ENCODE data around the gene SLC6A20. TPM values are rescaled to one million over a fixed set of nuclear protein-coding genes. Genes with fewer than 3 reads are reported as not detected.

The SLC6A20 gene
- polyA plus RNA-seq, 1 donor (not counting 4 experiments of a cell fraction or from before 2014, with no cell fraction given): 0.34 TPM

GRCh38 chr3:45841420-45841756, 45.1 kb upstream of the SLC6A20 start:
- Histone ChIP-seq H3K9me1 (ENCODE audit: control insufficient read depth, extremely low read depth, insufficient read depth, low read length) (no peaks in the 10 kb centered on the region), H3K9ac (ENCODE audit: control insufficient read depth, extremely low read depth, insufficient read depth, low read length) (peak overlapping the region; percentile 87), H3K9me3 (ENCODE audit: control insufficient read depth, low read depth, low read length) (no peaks in the 10 kb centered on the region), H3K4me3 (ENCODE audit: control insufficient read depth in 2 of 3, extremely low read depth in 1 of 3, insufficient read depth in 2 of 3, low read depth in 1 of 3, low read length in 3 of 3) (peak overlapping the region; percentile 81 to 90 (median 86)), H3K27ac (ENCODE audit: control insufficient read depth, insufficient read depth, low read length) (peak overlapping the region; percentile 83), H3K36me3 (ENCODE audit: control insufficient read depth in 2 of 2, extremely low read depth in 1 of 2, insufficient read depth in 2 of 2, low read length in 2 of 2) (no peaks in the 10 kb centered on the region), H3K4me1 (ENCODE audit: control insufficient read depth, extremely low read depth, insufficient read depth, low read length) (peaks cover 7% of the 10 kb centered on the region), H4K20me1 (ENCODE audit: control insufficient read depth, extremely low read depth, insufficient read depth, low read length) (no peaks in the 10 kb centered on the region), H3K27me3 (ENCODE audit: control insufficient read depth, extremely low read depth, insufficient read depth, low read length) (no peaks in the 10 kb centered on the region), H2AFZ (ENCODE audit: control insufficient read depth, low read length) (peak overlapping the region; percentile 85), H3K79me2 (ENCODE audit: control insufficient read depth, insufficient read depth, low read length) (no peaks in the 10 kb centered on the region), H3K4me2 (ENCODE audit: control insufficient read depth, extremely low read depth, insufficient read depth, low read depth, low read length) (peak overlapping the region; percentile 94)
- FAIRE-seq: no peak
- dilution Hi-C loops (cut with MboI; ENCODE audit: extremely low pct_ligation_motif_present, low sequenced_read_pairs): no loop called here
- TF ChIP-seq CTCF (optimal IDR thresholded peaks at IDR 0.05 in 1 of 3, IDR thresholded peaks at IDR 0.05 in 1 of 3, conservative IDR thresholded peaks at IDR 0.05 in 1 of 3; ENCODE audit: extremely low read depth in 1 of 3, insufficient read depth in 2 of 3, low read length in 3 of 3): no peak
- no peak for TF ChIP-seq EZH2 (IDR thresholded peaks at IDR 0.05; ENCODE audit: low read length)
- no peak for DNase-seq (ENCODE audit: low read depth, low spot score)

- TF ChIP-seq CTCF (optimal IDR thresholded peaks at IDR 0.05 in 1 of 3, IDR thresholded peaks at IDR 0.05 in 1 of 3, conservative IDR thresholded peaks at IDR 0.05 in 1 of 3; ENCODE audit: extremely low read depth in 1 of 3, insufficient read depth in 2 of 3, low read length in 3 of 3) (no peak), EZH2 (IDR thresholded peaks at IDR 0.05; ENCODE audit: low read length) (no peak)
- no peaks in the 10 kb centered on the region for H4K20me1 ChIP-seq (ENCODE audit: control insufficient read depth, extremely low read depth, insufficient read depth, low read length)
- H3K4me3 ChIP-seq (ENCODE audit: control insufficient read depth in 2 of 3, extremely low read depth in 1 of 3, insufficient read depth in 2 of 3, low read depth in 1 of 3, low read length in 3 of 3): no peak overlapping the region
- no peak for DNase-seq (ENCODE audit: low read depth, low spot score)
- H3K9ac ChIP-seq (ENCODE audit: control insufficient read depth, extremely low read depth, insufficient read depth, low read length): no peak overlapping the region
- no peaks in the 10 kb centered on the region for H3K9me1 ChIP-seq (ENCODE audit: control insufficient read depth, extremely low read depth, insufficient read depth, low read length)
- no peaks in the 10 kb centered on the region for H3K79me2 ChIP-seq (ENCODE audit: control insufficient read depth, insufficient read depth, low read length)
- H3K4me1 ChIP-seq (ENCODE audit: control insufficient read depth, extremely low read depth, insufficient read depth, low read length): peaks cover 7% of the 10 kb centered on the region
- H3K27ac ChIP-seq (ENCODE audit: control insufficient read depth, insufficient read depth, low read length): no peak overlapping the region
- no peak for FAIRE-seq
- dilution Hi-C loops (cut with MboI; ENCODE audit: extremely low pct_ligation_motif_present, low sequenced_read_pairs): no loop called here
- no peaks in the 10 kb centered on the region for H3K9me3 ChIP-seq (ENCODE audit: control insufficient read depth, low read depth, low read length)
- H3K36me3 ChIP-seq (ENCODE audit: control insufficient read depth in 2 of 2, extremely low read depth in 1 of 2, insufficient read depth in 2 of 2, low read length in 2 of 2): no peaks in the 10 kb centered on the region
- H3K4me2 ChIP-seq (ENCODE audit: control insufficient read depth, extremely low read depth, insufficient read depth, low read depth, low read length): no peak overlapping the region
- H2AFZ ChIP-seq (ENCODE audit: control insufficient read depth, low read length): no peak overlapping the region
- no peaks in the 10 kb centered on the region for H3K27me3 ChIP-seq (ENCODE audit: control insufficient read depth, extremely low read depth, insufficient read depth, low read length)
These were observed 42.1 kb upstream of the SLC6A20 start for GRCh38 chr3:45838466-45838865.

Measured in keratinocyte (primary cell).